Loucy (cell line): Measurements from ENCODE around the gene PRRX1.

Experiments
- CTCF ChIP-seq: fragments of 200-600 bp; sonication (generic); conservative IDR thresholded peaks from 2 replicates; pipeline ENCODE4 v1.5.1; 2014; ENCODE audit warnings: mild to moderate bottlenecking, antibody characterized with exemption, low read length
- EZH2phosphoT487 ChIP-seq: fragments of 200-600 bp; IDR thresholded peaks from 2 replicates; pipeline ENCODE4 v1.6.1; 2018; ENCODE audit warnings: antibody characterized with exemption, mild to moderate bottlenecking, moderate library complexity, borderline replicate concordance

DNA sequence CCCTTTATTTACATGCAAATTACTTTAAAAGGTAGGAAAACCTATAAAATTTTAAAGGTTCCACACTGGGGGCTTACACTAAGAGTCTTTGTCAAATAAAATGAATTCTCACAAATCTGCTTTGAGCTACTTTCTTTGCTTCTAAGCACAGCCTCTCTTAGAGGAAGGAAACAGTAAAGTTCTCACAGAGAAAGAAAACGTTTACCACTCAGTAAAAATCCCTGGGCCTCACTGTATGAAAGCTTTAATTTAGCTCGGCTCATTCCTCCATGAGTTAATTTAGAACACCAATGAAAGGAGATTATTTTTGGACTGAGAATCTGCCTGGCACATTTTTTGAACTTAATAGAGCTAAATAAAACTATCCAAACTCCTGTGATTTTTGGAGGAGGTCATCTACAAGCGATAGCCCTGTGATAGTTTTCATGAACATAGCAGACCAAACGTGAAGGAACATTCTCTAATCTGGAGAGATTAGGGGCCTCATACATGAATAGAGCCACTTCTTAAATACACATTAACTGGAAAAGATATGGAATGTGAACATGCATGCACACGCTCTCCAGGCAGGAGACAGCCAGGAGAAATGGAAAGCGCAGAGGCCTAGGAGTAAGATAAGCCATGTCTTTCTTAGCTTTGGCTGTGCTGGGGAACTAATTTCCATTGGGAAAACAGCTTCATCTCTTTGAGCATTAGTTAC is 32.8 kb downstream of the PRRX1 start:
- TF ChIP-seq CTCF (no peak), EZH2phosphoT487 (no peak)
